Measurements from ENCODE around the gene CPNE6.

DNA sequence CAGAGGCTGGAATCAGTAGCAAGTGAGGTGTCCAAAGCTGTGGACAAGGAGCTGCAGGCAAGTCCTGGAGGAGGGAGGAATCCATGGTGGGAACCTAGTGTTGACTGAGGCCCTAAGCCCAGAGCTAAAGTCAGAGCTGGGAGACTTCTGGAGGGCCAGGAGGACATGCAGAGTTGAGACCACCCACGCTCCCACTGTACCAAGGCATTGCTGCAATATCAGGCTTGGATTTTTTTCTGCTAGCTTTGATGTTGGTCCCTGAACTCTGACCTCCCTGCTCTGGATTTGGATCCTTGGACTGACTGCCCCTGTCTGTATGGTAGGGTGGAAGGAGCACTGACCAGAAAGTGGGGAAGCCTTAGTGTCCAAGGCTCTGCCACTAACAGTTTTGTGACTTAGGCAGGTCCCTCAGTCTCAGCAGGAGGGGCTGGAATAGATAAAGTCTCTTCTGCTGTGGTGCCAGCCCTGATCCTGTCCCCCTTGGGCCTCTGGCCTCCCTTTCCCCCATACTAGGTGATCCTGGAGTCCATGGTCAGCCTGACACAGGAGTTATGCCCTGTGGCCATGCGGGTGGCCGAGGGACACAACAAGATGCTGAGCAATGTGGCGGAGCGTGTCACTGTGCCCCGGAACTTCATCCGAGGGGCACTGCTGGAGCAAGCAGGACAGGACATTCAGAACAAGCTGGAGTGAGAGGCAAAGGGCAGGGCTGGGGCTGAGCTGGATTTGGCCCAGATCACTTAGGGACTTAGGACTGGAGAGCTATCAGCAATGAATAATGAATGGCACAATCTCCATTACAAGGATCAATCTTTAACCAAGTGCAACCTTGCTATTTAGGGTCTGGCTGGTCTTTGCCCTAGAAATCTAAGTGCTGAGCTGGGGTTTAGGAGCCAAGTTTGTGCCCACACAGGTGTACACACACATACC, 10.1 kb upstream of the CPNE6 start:
- TF ChIP-seq, protein P1, sequence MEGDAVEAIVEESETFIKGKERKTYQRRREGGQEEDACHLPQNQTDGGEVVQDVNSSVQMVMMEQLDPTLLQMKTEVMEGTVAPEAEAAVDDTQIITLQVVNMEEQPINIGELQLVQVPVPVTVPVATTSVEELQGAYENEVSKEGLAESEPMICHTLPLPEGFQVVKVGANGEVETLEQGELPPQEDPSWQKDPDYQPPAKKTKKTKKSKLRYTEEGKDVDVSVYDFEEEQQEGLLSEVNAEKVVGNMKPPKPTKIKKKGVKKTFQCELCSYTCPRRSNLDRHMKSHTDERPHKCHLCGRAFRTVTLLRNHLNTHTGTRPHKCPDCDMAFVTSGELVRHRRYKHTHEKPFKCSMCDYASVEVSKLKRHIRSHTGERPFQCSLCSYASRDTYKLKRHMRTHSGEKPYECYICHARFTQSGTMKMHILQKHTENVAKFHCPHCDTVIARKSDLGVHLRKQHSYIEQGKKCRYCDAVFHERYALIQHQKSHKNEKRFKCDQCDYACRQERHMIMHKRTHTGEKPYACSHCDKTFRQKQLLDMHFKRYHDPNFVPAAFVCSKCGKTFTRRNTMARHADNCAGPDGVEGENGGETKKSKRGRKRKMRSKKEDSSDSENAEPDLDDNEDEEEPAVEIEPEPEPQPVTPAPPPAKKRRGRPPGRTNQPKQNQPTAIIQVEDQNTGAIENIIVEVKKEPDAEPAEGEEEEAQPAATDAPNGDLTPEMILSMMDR (IDR thresholded peaks at IDR 0.05; ENCODE audit: low read length) = no peak
- TF ChIP-seq EZH2 (IDR thresholded peaks at IDR 0.05; ENCODE audit: borderline replicate concordance, low read length) = no peak

Data from OCI-LY1 (cell line).